Measurements from ENCODE around the gene SLC22A13.
"Not testable (repeated sequence)": the region's sequence is repeated elsewhere in the genome, so short reads cannot be mapped to it uniquely, and the experiment has no call there.

The SLC22A13 gene

GRCh38 chr3:38264779-38265178 is 833 bp upstream of the SLC22A13 start:
- DNase-seq (ENCODE audit: low read depth in 2 of 2) = no peak

- DNase-seq (ENCODE audit: low read depth in 2 of 2) = no peak
These were observed 1.2 kb downstream of the SLC22A13 start for GRCh38 chr3:38266810-38267209.

- DNase-seq (ENCODE audit: low read depth in 2 of 2) = no peak
These were observed 2.0 kb downstream of the SLC22A13 start for GRCh38 chr3:38267662-38268061.

- DNase-seq (ENCODE audit: low read depth in 2 of 2) = no peak
These were observed 2.5 kb downstream of the SLC22A13 start for GRCh38 chr3:38268087-38268486.

- no peak for DNase-seq (ENCODE audit: low read depth in 2 of 2)
These were observed 2.9 kb downstream of the SLC22A13 start for GRCh38 chr3:38268522-38268921.

- DNase-seq (ENCODE audit: low read depth in 2 of 2) = no peak
These were observed 5.0 kb downstream of the SLC22A13 start for GRCh38 chr3:38270606-38271005.

GRCh38 chr3:38271553-38271952 is 5.9 kb downstream of the SLC22A13 start:
- DNase-seq (ENCODE audit: low read depth in 2 of 2) = no peak

- DNase-seq (ENCODE audit: low read depth in 2 of 2) = no peak
These were observed 9.4 kb downstream of the SLC22A13 start for GRCh38 chr3:38274864-38275649.

- no peak for DNase-seq (ENCODE audit: low read depth in 2 of 2)
These were observed 10.0 kb downstream of the SLC22A13 start for GRCh38 chr3:38275658-38276057.

- no peak for DNase-seq (ENCODE audit: low read depth in 2 of 2)
These were observed 10.7 kb downstream of the SLC22A13 start for GRCh38 chr3:38276081-38276916.

- DNase-seq (ENCODE audit: low read depth in 2 of 2) = no peak
These were observed 11.5 kb downstream of the SLC22A13 start for GRCh38 chr3:38276917-38277630.

- DNase-seq (ENCODE audit: low read depth in 2 of 2) = no peak
These were observed 13.2 kb downstream of the SLC22A13 start for GRCh38 chr3:38278841-38279240.

- DNase-seq (ENCODE audit: low read depth in 2 of 2) = no peak
These were observed 16.5 kb downstream of the SLC22A13 start, which contains the start of gene SLC22A14 for GRCh38 chr3:38281895-38282686. Gene SLC22A14 (plus strand): TSS chr3:38282294. CDS start chr3:38306027, 23,733 bp downstream.

- peak; percentile 79 for DNase-seq (ENCODE audit: low read depth in 2 of 2)
These were observed 18.5 kb downstream of the SLC22A13 start for GRCh38 chr3:38283810-38284755.

GRCh38 chr3:38284756-38285150 is 19.1 kb downstream of the SLC22A13 start:
- DNase-seq (ENCODE audit: low read depth in 2 of 2) = no peak

GRCh38 chr3:38289286-38290217 is 23.9 kb downstream of the SLC22A13 start:
- DNase-seq (ENCODE audit: low read depth in 2 of 2) = not testable (repeated sequence)

- DNase-seq (ENCODE audit: low read depth in 2 of 2) = not testable (repeated sequence)
These were observed 31.4 kb downstream of the SLC22A13 start for GRCh38 chr3:38297053-38297452.

- DNase-seq (ENCODE audit: low read depth in 2 of 2) = no peak
These were observed 31.9 kb downstream of the SLC22A13 start for GRCh38 chr3:38297537-38297936.

Data from fibroblast of skin of left biceps (primary cell).